HepG2 (cell line): ENCODE measurements around the gene KRTDAP. TPM values are rescaled to one million over a fixed set of nuclear protein-coding genes. Genes with fewer than 3 reads are reported as not detected.
A peak's percentile ranks its signal among the peaks of the same experiment; 100 is the strongest.

Experiments used
- ATAC-seq: fragments of 200-7000 bp; cut with Tn5 transposase; 3 replicates; pipeline ENCODE4 v1.9.1; 2020; ENCODE audit warnings: mild to moderate bottlenecking, moderate library complexity
- BruUV-seq: library from RNA; stranded (reverse); fragments of 400-500 nt; replicated peaks from 2 replicates; lab custom pipeline; 2021; lab: Mats Ljungman, UMichigan
- CTCF ChIA-PET: fragments of 300-600 bp; formaldehyde crosslinking; extraction: SDS; loops from one replicate; lab custom pipeline; 2021; ENCODE audit warnings: low total read pairs, inconsistent platforms, low intra/inter-chr PET ratio; lab: Yijun Ruan, JAX
- POLR2A ChIA-PET: fragments of 350-600 bp; sonication (Branson Sonifier 250); formaldehyde crosslinking; loops from one replicate; lab custom pipeline; 2020; ENCODE audit warnings: antibody characterized with exemption, inconsistent platforms; lab: Yijun Ruan, JAX
- DNase-seq: peaks from one replicate; pipeline ENCODE4 v3.0.0-alpha.2; 2015; ENCODE audit warnings: low spot score
- FAIRE-seq: peaks from 3 replicates; lab custom pipeline; 2011; peaks lifted over from hg19 to GRCh38; lab: Jason Lieb, UNC
- H2AFZ ChIP-seq: one replicate; pipeline ENCODE4 v1.6.1; 2011; ENCODE audit warnings: low read length, inconsistent platforms
- H3K27ac ChIP-seq: fragments of 300-600 bp; 3 replicates; pipeline ENCODE4 v1.8.0; 2011; ENCODE audit warnings: mixed run types, mild to moderate bottlenecking, mixed read lengths, low read length, inconsistent platforms; ENCODE audit not compliant: insufficient read depth; ENCODE audit errors: extremely low read length
- H3K27me3 ChIP-seq, 2 experiments: fragments of 200-600 bp in 1 of 2; 2 replicates in 1 of 2; 3 replicates in 1 of 2; pipeline versions ENCODE4 v1.6.0 to v1.8.0; 2011; ENCODE audit warnings: low read length in 2 of 2, mild to moderate bottlenecking in 2 of 2, moderate library complexity in 2 of 2, inconsistent platforms in 1 of 2; ENCODE audit not compliant: insufficient read depth in 2 of 2, control insufficient read depth in 1 of 2
- H3K36me3 ChIP-seq, 2 experiments: fragments of 200-600 bp in 1 of 2; replicated peaks in 1 of 2; 2 replicates in 1 of 2; 3 replicates in 1 of 2; pipeline versions ENCODE4 v1.5.1 to v1.8.0; 2011; ENCODE audit warnings: low read length in 2 of 2, inconsistent platforms in 1 of 2; ENCODE audit not compliant: insufficient read depth in 2 of 2, control insufficient read depth in 1 of 2
- H3K4me1 ChIP-seq: 2 replicates; pipeline ENCODE4 v1.5.1; 2012; ENCODE audit warnings: low read length, inconsistent platforms; ENCODE audit not compliant: insufficient read depth
- H3K4me2 ChIP-seq: 2 replicates; pipeline ENCODE4 v1.6.0; 2011; ENCODE audit warnings: low read depth, low read length, inconsistent platforms
- H3K4me3 ChIP-seq, 3 experiments: fragments of 200-600 bp in 1 of 3; sonication (generic), shearing (Covaris generic) in 1 of 3; replicated peaks in 1 of 3; 2 replicates each; pipeline ENCODE4 v1.5.1; 2011 to 2016; ENCODE audit warnings: low read length in 3 of 3, inconsistent platforms in 2 of 3, low read depth in 2 of 3, mild to moderate bottlenecking in 2 of 3, control low read depth in 1 of 3, mixed read lengths in 1 of 3; ENCODE audit not compliant: insufficient read depth in 1 of 3
- H3K79me2 ChIP-seq: one replicate; pipeline ENCODE4 v1.6.1; 2011; ENCODE audit warnings: low read length, inconsistent platforms; ENCODE audit not compliant: insufficient read depth
- H3K9ac ChIP-seq: 2 replicates; pipeline ENCODE4 v1.6.0; 2011; ENCODE audit warnings: mild to moderate bottlenecking, low read depth, low read length, inconsistent platforms; ENCODE audit not compliant: insufficient read depth
- H3K9me3 ChIP-seq: 2 replicates; pipeline ENCODE4 v1.5.1; 2012; ENCODE audit warnings: mild to moderate bottlenecking, low read length
- H4K20me1 ChIP-seq: 2 replicates; pipeline ENCODE4 v1.6.0; 2011; ENCODE audit warnings: inconsistent platforms, mild to moderate bottlenecking, low read length, moderate library complexity; ENCODE audit not compliant: insufficient read depth
- ELF3 ChIP-seq: IDR thresholded peaks from 2 replicates; pipeline ENCODE4 v1.6.1; 2016; ENCODE audit warnings: missing genetic modification reagents, missing compliant biosample characterization
- MXD3 ChIP-seq: IDR thresholded peaks from 2 replicates; pipeline ENCODE4 v1.6.1; 2016; ENCODE audit warnings: mild to moderate bottlenecking, missing biosample characterization, missing genetic modification reagents
- PPARG ChIP-seq: conservative IDR thresholded peaks from 2 replicates; pipeline ENCODE4 v1.6.1; 2016; ENCODE audit warnings: missing biosample characterization, missing genetic modification reagents
- REL ChIP-seq: sonication (generic); formaldehyde crosslinking; conservative IDR thresholded peaks from 2 replicates; pipeline ENCODE4 v1.8.0; 2022; ENCODE audit warnings: mild to moderate bottlenecking, missing genetic modification reagents, moderate library complexity
- RXRB ChIP-seq: IDR thresholded peaks from 2 replicates; pipeline ENCODE4 v1.6.1; 2016; ENCODE audit warnings: borderline replicate concordance, missing genetic modification reagents, missing compliant biosample characterization
- TRIM24 ChIP-seq: sonication (generic); formaldehyde crosslinking; IDR thresholded peaks from 2 replicates; pipeline ENCODE4 v1.8.0; 2022; ENCODE audit warnings: mild to moderate bottlenecking, missing genetic modification reagents
- ZBTB34 ChIP-seq: sonication (generic); formaldehyde crosslinking; IDR thresholded peaks from 2 replicates; pipeline ENCODE4 v1.8.0; 2022; ENCODE audit warnings: mild to moderate bottlenecking, missing genetic modification reagents
- ZFP90 ChIP-seq: sonication (generic); formaldehyde crosslinking; IDR thresholded peaks from 2 replicates; pipeline ENCODE4 v1.8.0; 2022; ENCODE audit warnings: missing genetic modification reagents, mild to moderate bottlenecking, inconsistent platforms, borderline replicate concordance
- ZFP91 ChIP-seq: sonication (generic); formaldehyde crosslinking; IDR thresholded peaks from 2 replicates; pipeline ENCODE4 v1.9.0; 2022; ENCODE audit warnings: missing genetic modification reagents, mild to moderate bottlenecking, borderline replicate concordance
- ZNF317 ChIP-seq: sonication (generic); formaldehyde crosslinking; IDR thresholded peaks from 2 replicates; pipeline ENCODE4 v1.5.0; 2020; ENCODE audit warnings: mild to moderate bottlenecking, missing genetic modification reagents
- ZNF383 ChIP-seq: sonication (generic); formaldehyde crosslinking; IDR thresholded peaks from 2 replicates; pipeline ENCODE4 v1.4.0; 2020; ENCODE audit warnings: missing genetic modification reagents, mild to moderate bottlenecking, borderline replicate concordance
- ZNF747 ChIP-seq: sonication (generic); formaldehyde crosslinking; IDR thresholded peaks from 2 replicates; pipeline ENCODE4 v1.8.1; 2023; ENCODE audit warnings: missing genetic modification reagents, mild to moderate bottlenecking, borderline replicate concordance
- WGBS: methylation state at CpG from one replicate; pipeline ENCODE4 v1.1.6; 2017; ENCODE audit warnings: low lambda C conversion rate; 5-methylcytosine and 5-hydroxymethylcytosine counted together
- in situ Hi-C: cut with HindIII; loops from 2 replicates; pipeline ENCODE4 v1.10.0; 2017; ENCODE audit warnings: low pct_unique_long_range_greater_than_20kb; ENCODE audit not compliant: extremely low pct_ligation_motif_present
- intact Hi-C: fragments of 100-400 bp; cut with micrococcal nuclease; formaldehyde crosslinking; loops from one replicate; pipeline ENCODE4 v1.10.0; 2022; ENCODE audit not compliant: unreplicated experiment
- polyA plus RNA-seq, 8 experiments: library from polyadenylated mRNA; depleted of rRNA in 3 of 8; stranded (reverse) in 7 of 8; unstranded in 1 of 8; fragments of >200 nt; fragmentation: Illumina TruSeq in 4 of 8; extraction: Trizol in 4 of 8; gene quantifications; 2 replicates each; pipeline versions ENCODE4 v1.2.1 to v1.2.3, GENCODE V29; 2011 to 2016; ENCODE audit warnings: low read depth in 4 of 8, missing spikeins in 1 of 8, mixed read lengths in 1 of 8; ENCODE audit not compliant: insufficient read depth in 1 of 8
- total RNA-seq, 5 experiments: library from RNA; depleted of rRNA; stranded (reverse); fragments of >200 nt; fragmentation: Illumina TruSeq; extraction: Trizol; gene quantifications; 2 replicates each; pipeline ENCODE4 v1.2.3, GENCODE V29; 2016; ENCODE audit warnings: low read depth in 1 of 5
- TF ChIP-seq, protein P1 (sequence below): sonication (generic); formaldehyde crosslinking; IDR thresholded peaks from 2 replicates; pipeline ENCODE4 v1.4.0; 2020; ENCODE audit warnings: missing genetic modification reagents, mild to moderate bottlenecking, borderline replicate concordance

Gene KRTDAP
- total and polyA plus RNA-seq, 2 of the 13 experiments (the other 11 are each of a cell fraction or from before 2014, with no cell fraction given), result 0.86 to 1.5 TPM

DNA sequence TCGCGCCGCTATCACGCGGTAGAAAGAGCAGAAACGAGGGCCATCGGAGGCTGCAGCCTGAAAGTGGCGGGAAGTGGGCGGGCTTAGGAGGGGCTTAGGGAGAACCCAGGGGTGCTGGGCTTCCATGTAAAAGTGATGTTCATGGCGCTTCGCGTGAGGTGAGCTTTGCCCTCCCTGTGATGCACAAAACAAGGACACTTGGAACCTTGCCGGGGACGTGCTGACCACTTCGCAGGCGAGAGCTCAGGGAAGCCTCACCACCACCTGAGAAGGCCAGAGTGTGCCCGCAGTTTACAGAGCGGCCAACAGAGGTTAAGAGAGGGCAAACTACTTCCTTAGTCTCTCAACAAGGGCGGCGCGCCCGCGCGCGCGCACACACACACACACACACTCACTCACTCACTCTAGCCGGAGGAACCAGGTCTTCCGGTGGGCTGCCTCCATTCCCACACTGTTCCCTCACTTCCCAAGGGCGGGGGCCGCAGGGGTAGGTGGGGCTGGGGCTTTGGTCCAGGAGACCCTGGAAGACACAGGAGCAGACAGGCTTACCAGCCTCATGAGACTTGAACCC, 43.6 kb upstream of the KRTDAP start:
- DNase-seq, result peak; percentile 23
- Histone ChIP-seq H3K27ac (no peak overlapping the region), H4K20me1 (no peaks in the 10 kb centered on the region), H3K9me3 (no peaks in the 10 kb centered on the region), H3K36me3 (no peaks in the 10 kb centered on the region), H3K4me2 (peak overlapping the region; percentile 51), H3K27me3 (peaks cover 5 to 10% of the 10 kb centered on the region in 2 experiments; a peak in 4 of 5 replicates), H3K4me3 (peak overlapping the region in 1 of 3 experiments; percentile 26; a peak in 1 of 6 replicates), H3K4me1 (peaks cover 29% of the 10 kb centered on the region), H2AFZ (no peak overlapping the region), H3K9ac (no peak overlapping the region), H3K79me2 (no peaks in the 10 kb centered on the region)
- no peak for FAIRE-seq
- WGBS, result 45% methylated on average over 15 of the region's 30 CpGs
- in situ Hi-C loops (no loop called here), intact Hi-C loops (no loop called here)
- BruUV-seq, result no TSS peak
- CTCF ChIA-PET, result no interaction called here
- POLR2A ChIA-PET, result no interaction called here
- ATAC-seq, result peak; percentile 66
- TF ChIP-seq ZNF317 (no peak), ZBTB34 (no peak), ZNF383 (no peak), PPARG (CRISPR knock-in tag) (no peak), ELF3 (peak; percentile 45; the same call in 1 of the 2 replicates), RXRB (CRISPR knock-in tag) (peak; percentile 47; the same call in 1 of the 2 replicates), MXD3 (CRISPR knock-in tag) (no peak), ZNF747 (CRISPR knock-in tag) (no peak), TRIM24 (CRISPR knock-in tag) (no peak), ZFP90 (no peak), REL (CRISPR knock-in tag) (no peak), ZFP91 (0 out of 2 replicates have a peak, but pooled peaks have one; percentile 23)
- TF ChIP-seq, protein P1, sequence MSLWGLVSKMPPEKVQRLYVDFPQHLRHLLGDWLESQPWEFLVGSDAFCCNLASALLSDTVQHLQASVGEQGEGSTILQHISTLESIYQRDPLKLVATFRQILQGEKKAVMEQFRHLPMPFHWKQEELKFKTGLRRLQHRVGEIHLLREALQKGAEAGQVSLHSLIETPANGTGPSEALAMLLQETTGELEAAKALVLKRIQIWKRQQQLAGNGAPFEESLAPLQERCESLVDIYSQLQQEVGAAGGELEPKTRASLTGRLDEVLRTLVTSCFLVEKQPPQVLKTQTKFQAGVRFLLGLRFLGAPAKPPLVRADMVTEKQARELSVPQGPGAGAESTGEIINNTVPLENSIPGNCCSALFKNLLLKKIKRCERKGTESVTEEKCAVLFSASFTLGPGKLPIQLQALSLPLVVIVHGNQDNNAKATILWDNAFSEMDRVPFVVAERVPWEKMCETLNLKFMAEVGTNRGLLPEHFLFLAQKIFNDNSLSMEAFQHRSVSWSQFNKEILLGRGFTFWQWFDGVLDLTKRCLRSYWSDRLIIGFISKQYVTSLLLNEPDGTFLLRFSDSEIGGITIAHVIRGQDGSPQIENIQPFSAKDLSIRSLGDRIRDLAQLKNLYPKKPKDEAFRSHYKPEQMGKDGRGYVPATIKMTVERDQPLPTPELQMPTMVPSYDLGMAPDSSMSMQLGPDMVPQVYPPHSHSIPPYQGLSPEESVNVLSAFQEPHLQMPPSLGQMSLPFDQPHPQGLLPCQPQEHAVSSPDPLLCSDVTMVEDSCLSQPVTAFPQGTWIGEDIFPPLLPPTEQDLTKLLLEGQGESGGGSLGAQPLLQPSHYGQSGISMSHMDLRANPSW (CRISPR knock-in tag), result no peak
